HepG2 (cell line): ENCODE results near the gene LDLR. TPM values are rescaled to one million over a fixed set of nuclear protein-coding genes. Genes with fewer than 3 reads are reported as not detected.

Experiments used
- ATRX ChIP-seq: sonication (generic); formaldehyde crosslinking; IDR thresholded peaks from 2 replicates; pipeline ENCODE4 v1.4.0; 2020; ENCODE audit warnings: missing genetic modification reagents, borderline replicate concordance
- DDIT3 ChIP-seq: sonication (generic); formaldehyde crosslinking; IDR thresholded peaks from 2 replicates; pipeline ENCODE4 v1.4.0; 2020; ENCODE audit warnings: mild to moderate bottlenecking, missing genetic modification reagents
- HDAC1 ChIP-seq: sonication (generic); formaldehyde crosslinking; IDR thresholded peaks from 2 replicates; pipeline ENCODE4 v1.5.1; 2020; ENCODE audit warnings: mild to moderate bottlenecking, missing genetic modification reagents
- JUN ChIP-seq: sonication (generic); formaldehyde crosslinking; IDR thresholded peaks from 2 replicates; pipeline ENCODE4 v1.4.0; 2020; ENCODE audit warnings: mild to moderate bottlenecking, missing genetic modification reagents
- NR1H2 ChIP-seq: sonication (generic); formaldehyde crosslinking; IDR thresholded peaks from 2 replicates; pipeline ENCODE4 v1.8.1; 2022; ENCODE audit warnings: low read depth, missing genetic modification reagents, borderline replicate concordance
- PHF5A ChIP-seq: IDR thresholded peaks from one replicate; pipeline ENCODE4 v1.6.1; 2018; ENCODE audit warnings: low read depth, missing genetic modification reagents; ENCODE audit not compliant: unreplicated experiment
- SP140L ChIP-seq: sonication (generic); formaldehyde crosslinking; IDR thresholded peaks from 2 replicates; pipeline ENCODE4 v1.4.0; 2020; ENCODE audit warnings: missing genetic modification reagents, borderline replicate concordance
- THAP11 ChIP-seq: IDR thresholded peaks from 2 replicates; pipeline ENCODE4 v1.6.1; 2016; ENCODE audit warnings: missing biosample characterization, missing genetic modification reagents
- ZBTB3 ChIP-seq: sonication (generic); formaldehyde crosslinking; IDR thresholded peaks from 2 replicates; pipeline ENCODE4 v1.4.0; 2020; ENCODE audit warnings: low read depth, mild to moderate bottlenecking, moderate library complexity, missing genetic modification reagents, borderline replicate concordance
- ZBTB40 ChIP-seq, 2 experiments: fragments of 450-650 bp in 1 of 2; sonication (generic) in 1 of 2; formaldehyde crosslinking in 1 of 2; IDR thresholded peaks; 2 replicates each; pipeline versions ENCODE4 v1.6.1 to v1.8.0; 2016 to 2022; ENCODE audit warnings: antibody characterized with exemption in 1 of 2, mild to moderate bottlenecking in 1 of 2, missing genetic modification reagents in 1 of 2
- polyA plus RNA-seq, 8 experiments: library from polyadenylated mRNA; depleted of rRNA in 3 of 8; stranded (reverse) in 7 of 8; unstranded in 1 of 8; fragments of >200 nt; fragmentation: Illumina TruSeq in 4 of 8; extraction: Trizol in 4 of 8; gene quantifications; 2 replicates each; pipeline versions ENCODE4 v1.2.1 to v1.2.3, GENCODE V29; 2011 to 2016; ENCODE audit warnings: low read depth in 4 of 8, missing spikeins in 1 of 8, mixed read lengths in 1 of 8; ENCODE audit not compliant: insufficient read depth in 1 of 8
- total RNA-seq, 5 experiments: library from RNA; depleted of rRNA; stranded (reverse); fragments of >200 nt; fragmentation: Illumina TruSeq; extraction: Trizol; gene quantifications; 2 replicates each; pipeline ENCODE4 v1.2.3, GENCODE V29; 2016; ENCODE audit warnings: low read depth in 1 of 5

LDLR gene
- total and polyA plus RNA-seq, 2 of the 13 experiments (the other 11 are each of a cell fraction or from before 2014, with no cell fraction given): 51.6 to 92.5 TPM

- TF ChIP-seq ATRX (CRISPR knock-in tag) (no peak), ZBTB3 (CRISPR knock-in tag) (no peak), THAP11 (CRISPR knock-in tag) (0 out of 2 replicates have a peak, but pooled peaks have one; percentile 11), DDIT3 (CRISPR knock-in tag) (no peak), NR1H2 (CRISPR knock-in tag) (no peak), HDAC1 (CRISPR knock-in tag) (peak; percentile 7; the same call in 1 of the 2 replicates), PHF5A (CRISPR knock-in tag) (peak; percentile 63), SP140L (no peak), JUN (CRISPR knock-in tag) (peak; percentile 80; the same call in 1 of the 2 replicates), ZBTB40 (IDR thresholded peaks at IDR 0.05) (no peak), ZBTB40 (CRISPR knock-in tag; IDR thresholded peaks at IDR 0.05) (no peak)
These were observed 53.4 kb downstream of the LDLR start (continued) for GRCh38 chr19:11142528-11143171.
